Peyer's patch (tissue), 4 donors: ENCODE data around the gene NBAS. TPM values are rescaled to one million over a fixed set of nuclear protein-coding genes. Genes with fewer than 3 reads are reported as not detected.

Source experiments
- DNase-seq, 3 donors: peaks; one replicate each; pipeline ENCODE4 v3.0.0-alpha.2; 2017 to 2019
- H3K27ac ChIP-seq, 4 donors: fragments of 200-600 bp; sonication (generic); one replicate each; pipeline ENCODE4 v1.5.1; 2016 to 2019
- H3K27me3 ChIP-seq, 2 donors: fragments of 200-600 bp; sonication (generic); one replicate each; pipeline ENCODE4 v1.5.1; 2019
- H3K36me3 ChIP-seq, 3 donors: fragments of 200-600 bp; sonication (generic); one replicate each; pipeline ENCODE4 v1.5.1; 2016 to 2019
- H3K4me1 ChIP-seq, 4 donors: fragments of 200-600 bp; sonication (generic); one replicate each; pipeline ENCODE4 v1.5.1; 2016 to 2019
- H3K4me3 ChIP-seq, 4 donors: fragments of 200-600 bp; sonication (generic); 1 replicate in 3 of 4; 2 replicates in 1 of 4; pipeline ENCODE4 v1.5.1; 2016 to 2019; ENCODE audit warnings: mild to moderate bottlenecking in 1 of 4
- H3K9me3 ChIP-seq, 4 donors: fragments of 200-600 bp; sonication (generic); one replicate each; pipeline ENCODE4 v1.5.1; 2016 to 2019; ENCODE audit warnings: mild to moderate bottlenecking in 1 of 4
- CTCF ChIP-seq, 6 experiments: fragments of 450-650 bp in 4 of 6; fragments of 200-600 bp in 2 of 6; sonication (generic) in 1 of 6; IDR thresholded peaks; one replicate each; pipeline ENCODE4 v1.5.1; 2017 to 2019; ENCODE audit warnings: antibody characterized with exemption in 6 of 6, mild to moderate bottlenecking in 3 of 6, moderate library complexity in 1 of 6
- POLR2A ChIP-seq, 2 donors: fragments of 450-650 bp; IDR thresholded peaks; one replicate each; pipeline ENCODE4 v1.5.1; 2017; ENCODE audit warnings: antibody characterized with exemption in 2 of 2, mild to moderate bottlenecking in 2 of 2, moderate library complexity in 2 of 2
- total RNA-seq, 4 donors: library from RNA; depleted of rRNA; stranded (reverse); fragments of >200 nt; gene quantifications; one replicate each; pipeline ENCODE4 v1.1.0, GENCODE V29; 2016

Gene NBAS
- total RNA-seq, 4 donors from 2014 or later, result 43.2 to 70.2 (median 55.3) TPM

- peaks cover 0 to 15% (median 0%) of the 10 kb centered on the region in 3 donors for H3K36me3 ChIP-seq
- TF ChIP-seq CTCF (IDR thresholded peaks at IDR 0.05) (no peak), POLR2A (IDR thresholded peaks at IDR 0.05) (no peak)
- no peak overlapping the region for H3K4me3 ChIP-seq
- no peaks in the 10 kb centered on the region for H3K9me3 ChIP-seq
- no peaks in the 10 kb centered on the region for H3K27me3 ChIP-seq
- no peak overlapping the region for H3K27ac ChIP-seq
- H3K4me1 ChIP-seq, result no peaks in the 10 kb centered on the region
- no peak for DNase-seq
These were observed 214.5 kb downstream of the NBAS start for GRCh38 chr2:15346624-15347023.

- Histone ChIP-seq H3K27ac (no peak overlapping the region), H3K36me3 (peaks cover 0 to 3% (median 0%) of the 10 kb centered on the region in 3 donors), H3K27me3 (no peaks in the 10 kb centered on the region), H3K4me3 (no peak overlapping the region), H3K4me1 (no peaks in the 10 kb centered on the region), H3K9me3 (no peaks in the 10 kb centered on the region)
- TF ChIP-seq CTCF (IDR thresholded peaks at IDR 0.05), result no peak
- no peak for TF ChIP-seq POLR2A (IDR thresholded peaks at IDR 0.05)
- no peak for DNase-seq
These were observed 223.0 kb downstream of the NBAS start for GRCh38 chr2:15337996-15338666.

GRCh38 chr2:15334644-15335326 is 226.3 kb downstream of the NBAS start:
- no peak overlapping the region for H3K27ac ChIP-seq
- DNase-seq, result no peak
- no peaks in the 10 kb centered on the region for H3K4me1 ChIP-seq
- H3K9me3 ChIP-seq, result no peaks in the 10 kb centered on the region
- H3K36me3 ChIP-seq, result peaks cover 0 to 8% (median 0%) of the 10 kb centered on the region in 3 donors
- H3K27me3 ChIP-seq, result no peaks in the 10 kb centered on the region
- no peak for TF ChIP-seq POLR2A (IDR thresholded peaks at IDR 0.05)
- no peak for TF ChIP-seq CTCF (IDR thresholded peaks at IDR 0.05)
- H3K4me3 ChIP-seq, result no peak overlapping the region

DNA sequence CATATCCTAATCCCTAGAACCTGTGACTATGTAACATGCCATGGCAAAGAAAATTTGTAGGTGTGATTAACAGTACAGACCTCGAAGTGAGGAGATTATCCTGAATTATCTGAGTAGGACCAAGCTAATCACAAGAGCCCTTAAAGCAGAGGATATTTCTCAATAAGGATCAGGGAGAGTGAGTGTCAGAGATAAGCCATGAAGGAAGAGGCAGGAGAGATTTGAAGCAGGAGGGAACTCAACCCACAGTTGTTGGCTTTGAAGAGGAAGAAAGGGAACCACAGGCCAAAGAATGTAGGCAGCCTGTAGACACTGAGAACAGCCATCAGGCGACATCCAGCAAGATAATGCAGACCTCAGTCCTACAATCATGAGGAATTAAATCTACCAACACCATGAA is 229.3 kb downstream of the NBAS start:
- no peak for DNase-seq
- no peak overlapping the region for H3K4me3 ChIP-seq
- no peaks in the 10 kb centered on the region for H3K27me3 ChIP-seq
- peaks cover 0 to 34% (median 0%) of the 10 kb centered on the region in 3 donors for H3K36me3 ChIP-seq
- no peaks in the 10 kb centered on the region for H3K9me3 ChIP-seq
- no peaks in the 10 kb centered on the region for H3K4me1 ChIP-seq
- H3K27ac ChIP-seq, result no peak overlapping the region
- TF ChIP-seq CTCF (IDR thresholded peaks at IDR 0.05) (no peak), POLR2A (IDR thresholded peaks at IDR 0.05) (no peak)

GRCh38 chr2:15325296-15325695 is 235.8 kb downstream of the NBAS start:
- Histone ChIP-seq H3K27ac (no peak overlapping the region), H3K9me3 (peaks cover 0 to 3% (median 0%) of the 10 kb centered on the region in 4 donors), H3K4me1 (no peaks in the 10 kb centered on the region), H3K4me3 (no peak overlapping the region), H3K27me3 (no peaks in the 10 kb centered on the region), H3K36me3 (peaks cover 0 to 42% (median 0%) of the 10 kb centered on the region in 3 donors)
- DNase-seq, result no peak
- TF ChIP-seq POLR2A (IDR thresholded peaks at IDR 0.05) (no peak), CTCF (IDR thresholded peaks at IDR 0.05) (no peak)
